Measurements from ENCODE around the gene ISG15. TPM values are rescaled to one million over a fixed set of nuclear protein-coding genes. Genes with fewer than 3 reads are reported as not detected.
"Not testable (repeated sequence)": the region's sequence is repeated elsewhere in the genome, so short reads cannot be mapped to it uniquely, and the experiment has no call there.

The ISG15 gene
- total RNA-seq, 1 donor from 2014 or later, result 92.3 TPM

DNA sequence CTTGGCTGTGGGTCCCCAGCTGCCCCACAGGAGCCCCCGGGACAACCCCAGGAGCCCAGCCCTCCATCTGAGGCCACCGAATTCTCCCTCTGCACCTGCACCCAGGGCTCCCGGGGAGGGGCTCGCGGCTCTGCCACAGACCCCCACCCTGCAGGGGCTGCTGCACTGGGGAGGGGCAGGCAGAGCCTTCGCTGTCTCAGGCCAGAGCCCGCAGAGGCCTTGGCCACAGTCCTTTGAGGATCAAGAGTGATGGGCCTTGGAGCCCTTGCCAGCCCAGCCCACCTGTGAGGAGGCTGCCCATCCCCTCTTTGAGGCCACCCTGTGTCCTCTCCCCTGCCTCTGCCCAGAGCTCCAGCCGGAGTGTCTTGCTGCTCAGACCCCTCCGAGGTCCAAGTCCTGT is 37.9 kb upstream of the ISG15 start:
- no peak for DNase-seq (ENCODE audit: low read depth in 2 of 2)

DNA sequence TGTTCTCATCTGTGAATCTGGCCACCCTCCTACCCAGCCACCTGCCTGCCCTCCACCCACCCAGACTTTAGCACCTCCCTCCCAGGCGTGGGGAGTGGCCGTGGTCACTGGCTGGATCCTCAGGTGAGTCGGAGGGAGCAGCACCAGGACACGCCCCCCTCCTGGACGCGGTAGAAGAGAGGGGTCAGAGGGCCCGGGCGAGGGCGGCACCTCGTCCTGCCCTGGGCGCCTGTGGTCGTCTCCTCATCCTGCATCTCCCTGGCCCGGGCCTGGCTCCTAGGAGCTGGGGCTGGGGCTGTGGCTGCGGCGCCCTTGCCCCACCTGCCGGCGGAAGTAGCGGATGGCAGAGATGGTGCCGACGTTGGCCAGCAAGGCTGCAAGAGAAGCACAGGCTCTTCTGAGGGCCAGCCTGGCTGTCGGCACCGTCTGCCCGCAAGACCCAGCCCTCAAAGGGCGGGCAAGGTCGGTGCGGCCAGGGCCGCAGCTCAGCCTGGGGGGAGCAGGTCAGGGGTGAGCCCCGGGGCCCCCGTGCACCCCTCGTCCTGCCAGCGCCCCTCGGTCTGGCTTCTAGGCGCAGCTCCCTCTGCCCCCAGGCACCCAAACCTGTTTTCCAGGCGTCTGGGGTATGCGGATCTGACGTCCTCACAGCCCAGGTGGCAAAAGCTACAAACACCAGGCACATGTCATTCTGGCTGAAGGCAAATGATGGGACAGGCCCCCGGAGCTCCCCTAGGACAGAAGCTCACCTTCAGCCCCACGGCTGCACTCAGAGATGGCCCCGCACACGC is 37.2 kb upstream of the ISG15 start:
- peak in 1 of 2 donors; percentile 39 for DNase-seq (ENCODE audit: low read depth in 2 of 2)

DNA sequence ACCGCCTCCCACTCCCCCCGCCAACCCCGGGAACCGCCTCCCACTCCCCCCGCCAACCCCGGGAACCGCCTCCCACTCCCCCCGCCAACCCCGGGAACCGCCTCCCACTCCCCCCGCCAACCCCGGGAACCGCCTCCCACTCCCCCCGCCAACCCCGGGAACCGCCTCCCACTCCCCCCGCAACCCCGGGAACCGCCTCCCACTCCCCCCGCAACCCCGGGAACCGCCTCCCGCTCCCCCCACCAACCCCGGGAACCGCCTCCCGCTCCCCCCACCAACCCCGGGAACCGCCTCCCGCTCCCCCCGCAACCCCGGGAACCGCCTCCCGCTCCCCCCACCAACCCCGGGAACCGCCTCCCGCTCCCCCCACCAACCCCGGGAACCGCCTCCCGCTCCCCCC is 36.5 kb upstream of the ISG15 start:
- DNase-seq (ENCODE audit: low read depth in 2 of 2), result not testable (repeated sequence)

DNA sequence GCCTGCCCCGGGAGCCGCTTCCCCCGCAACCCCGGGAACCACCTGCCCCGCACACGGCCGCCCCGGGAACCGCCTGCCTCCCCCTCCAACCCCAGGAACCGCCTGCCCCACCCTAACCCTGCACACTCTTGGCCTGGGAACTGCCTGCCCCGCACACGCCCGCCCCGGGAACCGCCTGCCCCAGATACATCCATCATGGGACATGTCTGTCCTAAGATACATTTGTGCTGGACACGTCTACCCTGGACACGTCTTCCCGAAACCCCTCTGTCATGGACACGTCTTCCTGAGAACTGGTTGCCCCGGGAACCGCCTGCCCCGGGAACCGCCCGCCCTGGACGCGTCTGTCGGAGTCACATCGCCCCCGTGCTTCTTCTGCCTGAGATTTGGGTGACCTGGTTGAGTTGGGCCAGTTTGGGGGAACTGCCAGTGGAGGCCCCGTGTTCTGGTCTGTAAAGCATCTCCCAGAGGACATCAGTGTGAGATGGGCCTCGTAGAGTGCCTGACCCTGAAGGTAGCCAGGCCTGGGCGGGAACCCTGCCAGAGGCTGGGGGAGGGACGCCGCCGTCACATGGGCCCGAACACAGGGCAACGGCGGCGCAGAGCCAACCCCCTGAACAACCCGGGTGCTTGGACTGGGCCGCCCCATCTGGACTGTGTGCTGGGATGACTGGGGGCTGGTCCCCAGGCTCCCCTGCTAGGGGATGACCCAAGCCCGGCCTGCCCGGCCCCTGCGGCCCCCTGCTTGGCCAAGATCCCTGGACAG is 35.0 kb upstream of the ISG15 start:
- no peak for DNase-seq (ENCODE audit: low read depth in 2 of 2)

DNA sequence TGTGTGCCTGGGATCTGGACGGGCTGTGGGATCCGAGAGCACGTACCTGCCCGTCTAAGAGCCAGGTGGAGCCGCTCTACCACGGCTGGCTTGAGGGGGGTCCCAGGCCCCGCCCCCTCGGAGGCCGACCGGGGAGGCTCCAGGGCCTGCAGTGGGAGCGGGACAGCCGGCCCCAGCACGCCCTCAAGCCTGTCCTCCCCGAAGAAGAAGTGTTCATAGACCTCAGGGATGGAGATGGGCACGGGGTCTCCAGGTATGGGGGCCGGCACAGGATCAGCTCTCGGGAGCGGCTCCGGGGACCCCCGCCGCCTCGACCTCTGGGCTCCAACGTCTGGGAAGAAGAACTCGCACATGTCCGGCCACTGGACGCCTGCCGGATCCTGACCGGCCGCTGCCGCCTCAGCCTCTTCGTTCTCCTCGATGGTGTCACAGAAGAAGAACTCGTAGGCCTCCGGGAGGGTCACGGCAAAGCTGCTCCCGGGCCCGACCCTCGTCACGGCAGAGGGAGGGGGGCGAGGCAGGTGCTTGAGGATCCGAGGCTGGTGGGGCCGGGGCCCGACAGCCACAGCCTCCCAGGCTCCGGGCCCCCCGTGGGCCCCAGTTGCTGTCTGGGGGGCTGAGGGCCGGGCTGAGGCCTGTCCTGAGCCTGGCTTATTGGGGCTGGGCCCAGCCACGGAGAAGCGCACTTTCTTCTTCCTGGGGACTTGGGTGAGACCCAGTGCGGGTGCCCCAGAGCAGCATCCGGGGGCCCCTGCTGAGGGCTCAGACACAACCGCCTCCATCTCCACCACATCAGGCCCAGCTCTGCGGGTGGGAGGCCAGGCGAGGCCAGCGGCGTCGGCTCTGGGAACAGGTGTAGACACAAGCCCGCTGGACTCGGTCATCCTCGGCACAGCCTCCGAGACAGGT is 34.2 kb upstream of the ISG15 start:
- DNase-seq (ENCODE audit: low read depth in 2 of 2), result no peak

DNA sequence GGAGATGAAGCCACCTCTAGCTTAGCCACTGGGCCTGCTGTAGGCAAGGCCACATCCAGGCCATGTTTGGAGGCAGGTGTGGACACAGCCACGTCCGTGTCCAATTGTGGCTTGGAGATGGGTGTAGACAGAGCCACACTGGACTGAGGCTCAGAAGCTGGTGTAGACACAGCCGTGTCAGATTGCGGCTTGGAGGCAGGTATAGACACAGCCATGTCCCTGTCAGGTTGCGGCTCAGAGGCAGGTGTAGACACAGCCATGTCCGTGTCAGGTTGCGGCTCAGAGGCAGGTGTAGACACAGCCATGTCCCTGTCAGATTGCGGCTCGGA is 33.6 kb upstream of the ISG15 start:
- DNase-seq (ENCODE audit: low read depth in 2 of 2), result no peak

DNA sequence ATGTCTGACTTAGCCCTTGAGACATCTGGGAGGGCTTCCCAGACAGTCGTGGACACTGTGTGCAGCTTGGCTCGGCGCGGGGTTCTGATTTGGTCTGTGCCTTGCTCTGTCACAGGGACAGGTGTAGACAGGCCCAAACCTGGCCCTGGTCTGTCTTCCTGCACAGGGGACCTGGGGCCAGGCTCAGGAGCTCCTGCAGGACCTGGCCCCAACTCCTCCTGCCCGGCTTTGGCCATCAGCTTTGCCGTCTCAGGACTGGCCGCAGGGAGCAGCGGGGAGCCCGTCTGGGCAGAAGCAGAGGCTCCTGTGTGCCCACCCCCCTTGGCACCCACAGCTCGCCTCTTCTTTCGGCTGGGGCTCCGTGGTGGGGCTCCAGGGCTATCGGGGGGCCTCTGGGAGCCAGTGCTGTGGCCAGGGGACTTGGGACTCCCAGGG is 33.1 kb upstream of the ISG15 start:
- DNase-seq (ENCODE audit: low read depth in 2 of 2), result no peak

DNA sequence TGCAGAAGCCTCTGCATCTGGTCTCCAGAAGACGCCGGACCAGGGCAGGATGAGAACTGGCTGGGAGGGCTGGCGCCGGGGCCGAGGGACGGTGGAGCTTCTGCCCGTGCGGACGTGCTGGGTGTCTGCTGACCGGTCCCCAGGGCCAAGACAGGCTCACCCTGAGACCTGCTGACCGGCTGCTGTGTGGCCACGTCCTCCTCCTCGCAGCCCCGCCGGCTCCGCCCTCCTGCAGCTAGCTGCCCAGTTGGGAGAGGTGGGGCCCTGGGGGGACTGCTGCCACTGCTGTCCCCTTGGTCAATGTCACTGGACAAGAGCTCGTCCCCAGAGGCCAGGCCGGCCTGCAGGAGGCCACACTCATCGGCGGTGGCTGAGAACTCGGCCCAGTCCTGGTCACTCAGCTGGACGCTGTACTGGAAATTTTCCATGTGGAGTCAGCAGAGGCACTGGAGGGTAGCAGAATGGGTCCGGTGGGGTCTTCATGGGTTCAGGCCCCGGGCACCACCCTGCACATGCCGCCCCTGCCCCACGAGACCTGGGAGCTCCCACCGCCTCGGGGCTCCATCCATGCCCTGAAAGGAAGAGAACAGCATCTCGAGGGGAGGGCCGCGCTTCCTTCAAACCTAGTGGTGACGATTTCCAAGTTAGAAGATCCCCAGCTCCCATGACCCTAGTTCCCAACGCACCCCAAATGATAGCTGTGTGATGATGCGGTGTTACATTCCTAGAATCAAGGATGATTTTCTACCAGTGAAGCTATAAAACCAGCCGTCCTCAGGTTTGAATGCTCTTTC is 32.5 kb upstream of the ISG15 start:
- DNase-seq (ENCODE audit: low read depth in 2 of 2), result no peak

DNA sequence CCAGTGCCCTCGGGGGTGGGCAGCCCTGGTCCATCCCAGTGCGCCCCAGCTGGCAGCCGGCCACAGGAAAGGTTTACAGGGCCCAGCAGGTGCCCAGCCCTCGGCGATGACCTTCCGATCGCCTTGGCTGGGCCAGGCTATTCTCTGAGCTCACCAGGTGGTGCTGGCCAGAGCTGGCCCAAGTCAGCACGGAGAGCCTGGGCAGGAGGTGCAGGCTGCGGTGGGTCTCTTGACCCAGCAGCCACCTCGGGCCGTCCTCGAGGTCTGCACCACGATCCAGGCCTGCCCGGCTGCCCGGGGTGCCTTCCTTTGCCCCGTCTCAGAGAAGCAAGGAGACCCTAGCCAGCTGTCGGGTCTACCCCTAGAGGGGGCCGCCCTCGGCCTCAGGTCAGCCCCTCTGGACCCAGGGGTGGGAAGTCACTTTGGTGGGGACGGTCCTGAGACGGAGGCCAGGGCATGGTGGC is 31.8 kb upstream of the ISG15 start:
- no peak for DNase-seq (ENCODE audit: low read depth in 2 of 2)

DNA sequence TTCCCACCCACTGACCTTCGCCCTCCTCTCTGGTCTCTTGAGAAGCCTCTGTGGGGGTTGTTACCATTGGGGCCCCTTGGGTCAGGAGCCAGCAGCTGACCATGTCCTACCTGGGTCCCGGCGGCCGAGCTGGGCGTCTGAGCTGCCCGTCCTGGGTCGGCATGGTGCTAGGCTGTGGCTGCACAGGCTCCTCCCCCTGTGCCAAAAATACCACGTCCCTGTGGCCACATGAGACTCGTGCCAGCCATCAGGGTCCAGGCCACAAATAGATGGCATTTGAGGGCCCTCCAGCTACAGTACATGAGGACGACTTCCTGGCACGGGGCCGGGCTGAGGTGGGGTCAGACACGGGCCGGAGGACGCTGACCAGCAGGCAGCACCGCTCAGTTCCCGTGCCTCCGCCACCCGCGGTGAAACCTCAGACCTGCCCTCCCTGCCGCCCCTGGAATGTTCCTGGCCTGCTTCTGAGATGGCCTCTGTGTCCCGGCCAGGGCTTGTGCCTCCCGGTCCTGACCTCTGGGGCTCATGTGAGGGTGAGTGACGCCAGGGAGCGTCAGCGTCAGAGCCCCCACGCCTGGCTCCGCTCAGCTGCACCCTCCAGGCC is 31.2 kb upstream of the ISG15 start, which contains the start of gene PERM1:
PERM1 (minus strand) TSS at position 139 of the 604 bp plus-strand sequence. CDS start 1,064 bp downstream, outside the sequence.
- no peak for DNase-seq (ENCODE audit: low read depth in 2 of 2)

DNA sequence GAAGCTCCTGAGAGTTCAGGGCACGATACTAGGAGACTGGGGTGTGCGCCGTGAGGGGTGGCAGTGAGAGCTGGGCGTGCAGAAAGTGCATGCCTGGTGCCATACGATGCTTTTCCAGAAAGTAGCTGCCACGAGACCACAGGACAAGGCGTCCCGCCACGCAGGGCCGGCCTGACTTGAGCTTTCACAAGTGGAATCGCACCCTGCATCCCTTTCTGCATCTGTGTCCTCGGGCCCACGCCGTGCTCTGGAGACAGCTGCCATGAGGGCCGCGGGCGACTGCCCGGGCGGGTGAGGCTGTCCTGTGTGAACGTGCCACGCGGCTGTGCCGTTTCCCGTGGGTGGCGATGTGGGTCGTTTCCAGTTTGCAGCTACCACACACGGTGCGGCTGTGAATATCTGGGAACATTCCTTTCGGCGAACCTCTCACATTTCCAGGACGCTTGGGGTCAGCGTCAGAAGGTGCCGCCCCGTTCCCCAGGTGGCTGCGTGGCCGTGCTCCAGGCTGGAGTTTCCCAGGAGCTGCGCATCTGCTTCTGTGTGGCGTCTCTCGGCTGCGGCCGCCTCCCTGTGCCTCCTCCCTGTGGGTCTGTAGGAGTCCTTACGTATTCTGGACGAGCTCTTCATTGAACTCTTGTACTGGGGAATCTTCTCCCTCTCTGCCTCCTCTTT is 30.4 kb upstream of the ISG15 start:
- no peak for DNase-seq (ENCODE audit: low read depth in 2 of 2)

DNA sequence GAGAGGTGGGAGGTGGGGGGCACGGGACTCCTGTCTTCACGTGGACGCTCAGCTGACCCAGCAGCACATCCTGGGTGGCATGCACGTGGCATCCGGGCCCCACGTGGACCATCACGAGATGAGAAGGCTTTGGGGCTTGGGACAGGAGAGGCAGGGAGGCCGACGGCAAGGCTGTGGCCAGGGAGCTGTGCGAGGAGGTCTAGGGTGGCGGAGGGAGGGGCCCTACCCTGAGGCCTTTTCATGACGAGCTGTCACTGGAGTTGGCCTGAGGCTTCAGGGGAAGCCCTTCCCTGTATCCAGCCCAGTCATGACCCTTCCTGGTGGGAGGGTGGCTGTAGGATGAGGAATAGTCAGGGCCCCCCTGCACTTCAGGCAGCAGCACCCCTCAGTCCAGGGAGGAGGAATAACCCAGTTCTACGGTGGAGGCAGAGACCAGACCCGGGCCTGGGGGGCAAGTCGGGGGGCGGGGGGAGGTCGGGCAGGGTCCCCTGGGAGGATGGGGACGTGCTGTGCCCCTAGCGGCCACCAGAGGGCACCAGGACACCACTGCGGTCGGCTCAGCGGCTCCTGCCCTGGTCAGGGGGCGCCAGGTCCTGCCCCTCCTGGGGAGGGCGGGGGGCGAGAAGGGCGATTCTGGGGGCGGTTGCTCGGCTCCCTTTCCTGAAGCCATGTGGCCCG is 29.4 kb upstream of the ISG15 start:
- peak in 1 of 2 donors; percentile 33 for DNase-seq (ENCODE audit: low read depth in 2 of 2)

DNA sequence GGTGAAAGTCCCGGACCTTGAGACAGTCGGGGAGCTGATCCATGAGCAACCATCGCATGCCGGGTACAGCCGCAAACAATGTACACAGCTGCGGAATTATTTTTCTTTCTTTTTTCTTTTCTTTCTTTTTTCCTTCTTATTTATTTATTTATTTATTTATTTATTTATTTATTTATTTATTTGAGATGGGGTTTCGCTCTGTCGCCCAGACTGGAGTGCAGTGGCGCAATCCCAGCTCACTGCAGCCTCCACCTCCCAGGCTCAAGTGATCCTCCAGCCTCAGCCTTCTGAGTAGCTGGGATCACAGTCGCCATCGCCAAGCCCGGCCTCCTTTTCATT is 28.9 kb upstream of the ISG15 start:
- no peak for DNase-seq (ENCODE audit: low read depth in 2 of 2)

DNA sequence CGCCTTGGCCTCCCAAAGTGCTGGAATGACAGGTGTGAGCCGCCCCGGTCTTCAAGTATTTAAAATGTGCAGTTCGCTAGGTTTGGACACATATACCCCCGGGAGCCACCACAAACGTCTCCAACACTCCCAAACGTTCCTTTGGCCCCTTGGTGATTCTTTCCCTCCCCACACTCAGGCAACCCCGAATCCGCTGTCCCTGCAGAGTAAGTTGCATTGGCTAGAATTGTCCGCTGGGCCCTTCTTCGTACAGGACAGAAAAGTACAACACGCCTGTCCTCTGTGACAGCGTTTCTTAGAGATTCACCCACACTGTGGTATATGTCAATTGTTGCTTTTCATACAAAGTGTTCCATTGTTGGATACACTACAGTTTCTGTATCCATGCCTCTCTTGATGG is 28.2 kb upstream of the ISG15 start:
- DNase-seq (ENCODE audit: low read depth in 2 of 2), result no peak

DNA sequence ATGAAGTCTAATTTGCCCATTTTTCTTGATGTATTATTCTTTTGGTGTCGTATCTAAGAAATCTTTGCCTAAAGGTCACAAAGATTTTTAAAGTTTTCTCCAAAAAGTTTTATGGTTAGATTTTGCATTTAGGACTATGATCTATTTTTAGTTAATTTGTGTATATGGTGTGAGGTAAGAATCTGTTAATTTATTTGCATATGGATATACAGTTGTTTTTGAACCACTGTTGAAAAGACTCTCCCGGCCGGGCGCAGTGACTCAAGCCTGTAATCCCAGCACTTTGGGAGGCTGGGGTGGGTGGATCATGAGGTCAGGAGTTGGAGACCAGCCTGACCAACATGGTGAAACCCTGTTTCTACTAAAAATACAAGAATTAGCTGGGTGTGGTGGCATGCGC is 25.2 kb upstream of the ISG15 start:
- DNase-seq (ENCODE audit: low read depth in 2 of 2), result not testable (repeated sequence)

DNA sequence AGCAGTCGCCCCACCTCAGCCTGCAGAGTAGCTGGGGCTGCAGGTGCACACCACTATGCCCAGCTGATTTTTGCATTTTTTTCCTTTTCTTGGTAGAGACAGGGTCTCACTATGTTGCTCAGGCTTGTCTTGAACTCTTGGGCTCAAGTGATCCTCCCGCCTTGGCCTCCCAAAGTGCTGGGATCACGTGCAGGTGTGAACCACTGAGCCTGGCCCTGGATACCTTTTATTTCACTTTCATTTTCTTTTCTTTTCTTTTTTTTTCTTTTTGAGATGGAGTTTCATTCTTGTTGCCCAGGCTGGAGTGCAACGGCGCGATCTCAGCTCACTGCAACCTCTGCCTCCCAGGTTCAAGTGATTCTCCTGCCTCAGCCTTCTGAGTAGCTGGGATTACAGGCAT is 22.0 kb upstream of the ISG15 start:
- not testable (repeated sequence) for DNase-seq (ENCODE audit: low read depth in 2 of 2)

DNA sequence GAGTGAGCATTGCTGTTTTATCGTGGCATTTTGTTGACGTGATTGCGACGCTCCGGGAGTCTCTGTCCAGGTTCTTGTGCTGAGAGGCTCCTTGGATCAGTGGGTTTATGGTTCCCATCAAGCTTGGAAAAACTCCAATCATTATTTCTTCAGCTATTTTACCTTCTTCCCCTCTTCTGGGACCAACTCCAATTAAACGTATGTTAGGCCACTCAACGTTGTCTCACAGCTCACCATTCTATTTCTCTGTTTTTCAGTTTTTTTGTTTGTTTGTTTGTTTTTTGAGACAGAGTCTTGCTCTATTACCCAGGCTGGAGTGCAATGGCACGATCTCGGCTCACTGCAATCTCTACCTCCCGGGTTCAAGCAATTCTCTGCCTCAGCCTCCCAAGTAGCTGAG is 21.4 kb upstream of the ISG15 start:
- no peak for DNase-seq (ENCODE audit: low read depth in 2 of 2)

DNA sequence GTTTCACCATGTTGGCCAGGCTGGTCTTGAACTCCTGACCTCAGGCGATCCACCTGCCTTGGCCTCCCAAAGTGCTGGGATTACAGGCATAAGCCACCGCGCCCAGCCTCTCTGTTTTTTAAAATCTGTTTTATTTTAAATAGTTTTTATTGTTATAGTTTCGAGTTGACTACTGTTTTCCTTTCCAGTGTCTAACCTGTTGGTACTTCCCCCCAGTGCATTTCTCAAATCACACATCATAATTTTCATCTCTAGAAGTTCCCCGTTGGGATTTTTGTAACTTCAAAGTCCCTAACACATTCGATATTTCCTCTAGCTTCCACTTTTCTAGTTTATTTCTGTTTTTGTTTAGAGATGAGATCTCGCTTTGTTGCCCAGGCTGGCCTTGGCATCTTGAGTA is 20.9 kb upstream of the ISG15 start:
- DNase-seq (ENCODE audit: low read depth in 2 of 2), result no peak

DNA sequence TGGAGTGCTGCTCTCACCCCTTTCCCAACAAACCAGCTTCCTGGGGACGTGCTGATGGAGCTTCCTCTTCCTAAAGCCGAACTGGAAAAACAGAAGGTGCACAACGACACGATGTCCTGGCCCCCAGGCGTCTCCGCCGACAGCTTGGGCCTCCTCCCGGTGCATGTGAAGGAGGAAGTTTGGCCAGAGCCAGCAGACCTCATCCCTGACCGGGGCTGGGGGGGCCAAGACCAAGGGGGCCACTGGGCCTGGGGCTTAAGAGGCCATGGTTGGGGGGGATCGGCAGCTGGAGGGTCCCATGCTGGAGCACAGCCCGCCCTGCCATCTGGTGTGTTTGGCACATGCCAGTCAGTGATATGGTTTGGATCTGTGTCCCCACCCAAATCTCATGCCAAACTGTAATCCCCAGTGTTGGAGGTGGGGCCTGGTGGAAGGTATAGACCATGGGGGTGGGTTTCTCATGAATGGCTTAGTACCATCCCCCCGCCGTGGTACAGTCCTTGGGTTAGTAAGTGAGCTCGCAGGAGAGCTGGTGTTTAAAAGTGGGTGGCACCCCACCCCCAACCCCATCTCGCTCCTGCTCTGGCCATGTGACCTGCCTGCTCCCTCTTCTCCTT is 19.8 kb upstream of the ISG15 start:
- no peak for DNase-seq (ENCODE audit: low read depth in 2 of 2)
